MM.1S (cell line): ENCODE measurements around the gene NPW.

ENCODE experiments used
- DNase-seq: peaks from one replicate; pipeline ENCODE4 v3.0.0-alpha.2; 2015
- H2AFZ ChIP-seq: fragments of 300-600 bp; sonication (generic); 2 replicates; pipeline ENCODE4 v1.6.0; 2016; ENCODE audit warnings: antibody characterized with exemption, low read length
- H3F3A ChIP-seq: fragments of 300-600 bp; sonication (generic); 2 replicates; pipeline ENCODE4 v1.6.1; 2016; ENCODE audit warnings: mild to moderate bottlenecking, antibody characterized with exemption, low read length, moderate library complexity, mixed read lengths; ENCODE audit not compliant: insufficient read depth
- H3K27ac ChIP-seq: fragments of 300-600 bp; sonication (generic); 2 replicates; pipeline ENCODE4 v1.5.1; 2016; ENCODE audit warnings: mild to moderate bottlenecking, low read length
- H3K27me3 ChIP-seq: fragments of 300-600 bp; sonication (generic); replicated peaks from 2 replicates; pipeline ENCODE4 v1.6.0; 2016; ENCODE audit warnings: low read length; ENCODE audit not compliant: insufficient read depth
- H3K36me3 ChIP-seq: fragments of 300-600 bp; sonication (generic); replicated peaks from 2 replicates; pipeline ENCODE4 v1.6.1; 2016; ENCODE audit warnings: mild to moderate bottlenecking, low read length, mixed read lengths; ENCODE audit not compliant: insufficient read depth
- H3K4me1 ChIP-seq: fragments of 300-600 bp; sonication (generic); 2 replicates; pipeline ENCODE4 v1.6.1; 2016; ENCODE audit warnings: low read length, mixed read lengths
- H3K4me2 ChIP-seq: fragments of 300-600 bp; sonication (generic); 2 replicates; pipeline ENCODE4 v1.6.0; 2016; ENCODE audit warnings: low read depth, low read length
- H3K4me3 ChIP-seq: fragments of 300-600 bp; sonication (generic); 2 replicates; pipeline ENCODE4 v1.5.1; 2016; ENCODE audit warnings: low read length, mixed read lengths
- H3K79me2 ChIP-seq: fragments of 300-600 bp; sonication (generic); 2 replicates; pipeline ENCODE4 v1.6.1; 2016; ENCODE audit warnings: mixed run types, low read length, mixed read lengths
- H3K9ac ChIP-seq: fragments of 300-600 bp; sonication (generic); 2 replicates; pipeline ENCODE4 v1.6.1; 2016; ENCODE audit warnings: low read length, mixed read lengths
- H3K9me2 ChIP-seq: fragments of 300-600 bp; sonication (generic); replicated peaks from 2 replicates; pipeline ENCODE4 v1.6.1; 2016; ENCODE audit warnings: mild to moderate bottlenecking, low read length, mixed read lengths; ENCODE audit not compliant: insufficient read depth
- H3K9me3 ChIP-seq: fragments of 300-600 bp; sonication (generic); replicated peaks from 2 replicates; pipeline ENCODE4 v1.6.1; 2016; ENCODE audit warnings: mild to moderate bottlenecking, low read length, mixed read lengths; ENCODE audit not compliant: insufficient read depth
- H4K20me1 ChIP-seq: fragments of 300-600 bp; sonication (generic); 2 replicates; pipeline ENCODE4 v1.6.1; 2016; ENCODE audit warnings: mild to moderate bottlenecking, low read length, moderate library complexity, mixed read lengths; ENCODE audit not compliant: insufficient read depth
- CTCF ChIP-seq: fragments of 300-600 bp; sonication (generic); IDR thresholded peaks from 2 replicates; pipeline ENCODE4 v1.5.1; 2016; ENCODE audit warnings: antibody characterized with exemption, low read length, mixed read lengths
- EZH2 ChIP-seq: fragments of 300-600 bp; sonication (generic); optimal IDR thresholded peaks from 2 replicates; pipeline ENCODE3; 2017; ENCODE audit warnings: low read depth, mild to moderate bottlenecking, antibody characterized with exemption, low read length, mixed read lengths
- EZH2phosphoT487 ChIP-seq: fragments of 300-600 bp; sonication (generic); IDR thresholded peaks from 2 replicates; pipeline ENCODE4 v1.6.1; 2018; ENCODE audit warnings: antibody characterized with exemption, low read length

Gene NPW

GRCh38 chr16:2003827-2004641, 15.6 kb upstream of the NPW start:
- H3K27ac ChIP-seq, result no peak overlapping the region
- H3K9me2 ChIP-seq, result no peaks in the 10 kb centered on the region
- H3K9ac ChIP-seq, result no peak overlapping the region
- H3K79me2 ChIP-seq, result peaks cover 63% of the 10 kb centered on the region
- TF ChIP-seq EZH2 (no peak), EZH2phosphoT487 (no peak), CTCF (peak; percentile 91)
- no peaks in the 10 kb centered on the region for H3K36me3 ChIP-seq
- no peaks in the 10 kb centered on the region for H3K27me3 ChIP-seq
- peaks cover 6% of the 10 kb centered on the region; the same call in 1 of the 2 replicates for H4K20me1 ChIP-seq
- H3K4me1 ChIP-seq, result peaks cover 14% of the 10 kb centered on the region; the same call in 1 of the 2 replicates
- H2AFZ ChIP-seq, result no peak overlapping the region
- H3K4me3 ChIP-seq, result no peak overlapping the region
- no peak overlapping the region for H3K4me2 ChIP-seq
- H3K9me3 ChIP-seq, result no peaks in the 10 kb centered on the region
- DNase-seq, result peak; percentile 85
- no peaks in the 10 kb centered on the region for H3F3A ChIP-seq

- no peaks in the 10 kb centered on the region for H3K27me3 ChIP-seq
- H3K9me3 ChIP-seq, result no peaks in the 10 kb centered on the region
- no peaks in the 10 kb centered on the region for H3K9me2 ChIP-seq
- peaks cover 14% of the 10 kb centered on the region; the same call in 1 of the 2 replicates for H3K4me1 ChIP-seq
- H3K27ac ChIP-seq, result no peak overlapping the region
- peaks cover 68% of the 10 kb centered on the region for H3K79me2 ChIP-seq
- DNase-seq, result no peak
- TF ChIP-seq EZH2phosphoT487 (no peak), CTCF (no peak), EZH2 (no peak)
- no peak overlapping the region for H3K4me2 ChIP-seq
- no peak overlapping the region for H3K4me3 ChIP-seq
- H3F3A ChIP-seq, result no peaks in the 10 kb centered on the region
- H2AFZ ChIP-seq, result no peak overlapping the region
- H3K9ac ChIP-seq, result no peak overlapping the region
- H4K20me1 ChIP-seq, result peaks cover 6% of the 10 kb centered on the region; the same call in 1 of the 2 replicates
- H3K36me3 ChIP-seq, result no peaks in the 10 kb centered on the region
Observed at GRCh38 chr16:2004795-2005517, 14.6 kb upstream of the NPW start.

GRCh38 chr16:2005646-2006045, 13.9 kb upstream of the NPW start:
- Histone ChIP-seq H3K36me3 (no peaks in the 10 kb centered on the region), H3K27me3 (no peaks in the 10 kb centered on the region), H3K4me1 (peaks cover 17% of the 10 kb centered on the region; the same call in 1 of the 2 replicates), H3K9me3 (no peaks in the 10 kb centered on the region), H4K20me1 (peaks cover 6% of the 10 kb centered on the region; the same call in 1 of the 2 replicates), H3K9me2 (no peaks in the 10 kb centered on the region), H3F3A (no peaks in the 10 kb centered on the region), H3K4me3 (no peak overlapping the region), H2AFZ (no peak overlapping the region), H3K79me2 (peaks cover 75% of the 10 kb centered on the region), H3K9ac (no peak overlapping the region), H3K4me2 (no peak overlapping the region), H3K27ac (no peak overlapping the region)
- DNase-seq, result no peak
- no peak for TF ChIP-seq EZH2phosphoT487
- no peak for TF ChIP-seq CTCF
- TF ChIP-seq EZH2, result no peak
